ENCODE measurements around the gene LMF1. TPM values are rescaled to one million over a fixed set of nuclear protein-coding genes. Genes with fewer than 3 reads are reported as not detected.
"Not testable (repeated sequence)": the region's sequence is repeated elsewhere in the genome, so short reads cannot be mapped to it uniquely, and the experiment has no call there.

The LMF1 gene
- total and polyA plus RNA-seq, 2 donors = 9.8 to 16.8 TPM

DNA sequence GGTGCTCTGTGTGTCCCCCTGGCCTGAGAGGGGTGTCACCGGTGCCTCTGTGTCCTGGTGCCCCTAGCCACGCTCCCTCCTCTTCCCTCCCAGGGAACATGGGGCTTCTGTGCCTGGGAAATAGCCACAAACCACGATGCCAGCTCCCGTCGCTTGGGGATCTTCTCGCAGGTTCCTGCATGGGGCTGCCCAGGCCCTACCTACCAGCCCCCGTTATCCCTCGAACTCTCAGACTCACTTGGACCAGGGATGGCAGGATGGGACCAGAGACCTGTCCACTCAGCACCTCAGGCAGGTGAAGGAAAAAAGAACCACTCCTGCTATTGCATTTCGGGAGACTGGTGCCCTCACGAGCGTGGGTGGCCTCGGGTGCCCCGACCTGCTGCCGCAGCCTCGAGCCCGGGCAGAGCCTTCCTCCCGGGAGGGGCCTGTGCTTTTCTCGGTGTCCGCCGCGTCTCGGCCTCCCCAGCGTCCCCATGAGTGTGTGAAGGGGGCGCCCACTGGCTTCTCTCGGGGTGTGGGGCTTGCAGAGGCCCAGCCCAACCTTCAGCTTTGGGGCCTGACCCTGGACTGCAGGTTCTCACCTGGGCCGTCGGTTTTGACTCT is 129.2 kb downstream of the LMF1 start:
- Histone ChIP-seq H3K4me3 (ENCODE audit: low read depth, low read length) (no peak overlapping the region), H3K27ac (ENCODE audit: low read depth) (no peak overlapping the region), H3K4me1 (ENCODE audit: insufficient read depth) (no peaks in the 10 kb centered on the region), H3K36me3 (ENCODE audit: insufficient read depth) (no peaks in the 10 kb centered on the region)
- 86% methylated on average over 27 of the region's 27 CpGs for WGBS
- DNase-seq (ENCODE audit: extremely low spot score) = no peak

DNA sequence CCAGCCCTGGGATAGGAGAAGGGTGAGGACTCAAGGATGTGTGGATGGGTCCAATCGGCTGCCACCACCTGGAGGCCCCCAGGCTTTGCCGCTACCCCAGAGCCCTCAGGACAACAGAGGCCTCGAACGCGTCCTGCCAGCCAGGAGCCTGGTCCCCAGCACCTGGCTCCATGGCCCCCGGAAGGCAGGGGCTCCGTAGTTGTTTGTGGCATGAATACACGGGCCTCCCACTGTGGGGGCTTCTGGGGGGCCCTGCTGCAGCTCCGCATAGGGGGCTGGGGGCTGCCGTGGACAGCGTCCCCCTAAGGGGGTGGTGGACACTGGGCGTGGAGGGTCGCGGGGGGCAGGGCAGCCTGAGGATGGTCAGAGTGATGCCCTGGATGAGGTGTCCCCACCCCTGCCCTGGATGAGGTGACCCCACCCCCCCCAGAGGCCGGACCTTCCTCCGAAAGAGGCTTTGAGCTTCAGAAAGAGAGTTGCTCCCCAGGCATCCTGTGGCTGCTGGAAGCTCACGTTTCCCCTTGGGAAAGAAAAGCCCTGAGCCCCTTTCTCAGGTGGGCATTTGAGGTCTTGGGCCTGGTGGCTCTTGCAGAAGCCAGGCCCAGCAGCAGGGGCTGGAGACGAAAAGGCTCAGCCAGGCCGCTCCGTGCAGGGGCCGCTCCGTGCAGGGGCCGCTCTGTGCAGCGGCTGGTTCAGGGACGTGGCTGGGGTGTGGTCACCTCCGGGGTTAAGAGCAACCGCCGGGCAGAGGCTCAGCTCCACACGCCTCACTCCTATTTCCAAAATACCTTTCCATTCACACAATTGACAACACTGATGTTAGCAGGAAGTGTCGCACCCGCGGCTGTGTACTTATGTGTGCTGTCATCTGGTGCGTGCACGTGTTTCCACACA is 130.0 kb downstream of the LMF1 start:
- DNase-seq (ENCODE audit: extremely low spot score) = no peak
- H3K4me3 ChIP-seq (ENCODE audit: low read depth, low read length) = no peak overlapping the region
- no peak overlapping the region for H3K27ac ChIP-seq (ENCODE audit: low read depth)
- 78% methylated on average over 34 of the region's 34 CpGs for WGBS
- H3K36me3 ChIP-seq (ENCODE audit: insufficient read depth) = no peaks in the 10 kb centered on the region
- H3K4me1 ChIP-seq (ENCODE audit: insufficient read depth) = no peaks in the 10 kb centered on the region

DNA sequence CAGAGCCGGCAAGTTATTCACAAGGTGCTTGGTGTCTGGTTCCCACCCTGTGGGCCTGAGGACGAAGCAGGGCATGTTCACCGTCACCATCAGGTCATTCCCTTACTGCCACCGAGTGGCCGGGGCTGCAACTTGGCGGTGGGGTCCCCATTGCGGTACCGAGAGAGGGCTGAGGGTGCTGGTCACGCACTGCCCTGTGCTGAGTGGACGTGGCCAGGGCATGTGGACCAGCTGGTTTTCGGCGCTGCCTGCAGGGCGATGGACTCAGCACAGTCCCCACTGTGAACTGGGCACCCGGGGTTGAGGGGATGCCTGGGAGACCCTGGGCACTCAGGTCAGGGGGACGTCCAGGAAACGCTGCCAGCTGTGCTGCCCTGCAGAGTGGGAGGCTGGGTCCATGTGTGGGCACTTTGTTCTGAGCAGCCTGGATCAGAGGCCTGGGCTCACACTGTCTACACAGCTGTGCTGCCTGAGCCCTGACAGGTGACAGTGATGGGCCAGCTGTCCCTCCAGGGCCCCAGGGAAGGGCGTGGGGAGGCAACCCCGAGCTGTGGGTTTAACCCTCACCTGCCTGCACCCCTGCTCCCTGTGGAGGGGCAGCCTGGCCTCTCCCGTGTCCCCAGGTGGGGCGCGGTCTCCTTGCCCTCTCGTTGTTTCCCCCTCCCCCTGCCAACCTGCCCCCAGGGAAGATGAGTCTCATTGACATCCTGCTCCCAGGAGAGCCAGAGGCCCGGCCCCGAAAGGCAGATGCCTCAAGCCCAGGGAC is 131.0 kb downstream of the LMF1 start:
- Histone ChIP-seq H3K36me3 (ENCODE audit: insufficient read depth) (no peaks in the 10 kb centered on the region), H3K4me3 (ENCODE audit: low read depth, low read length) (no peak overlapping the region), H3K4me1 (ENCODE audit: insufficient read depth) (no peaks in the 10 kb centered on the region), H3K27ac (ENCODE audit: low read depth) (no peak overlapping the region)
- 65% methylated on average over 24 of the region's 24 CpGs for WGBS
- DNase-seq (ENCODE audit: extremely low spot score) = no peak

DNA sequence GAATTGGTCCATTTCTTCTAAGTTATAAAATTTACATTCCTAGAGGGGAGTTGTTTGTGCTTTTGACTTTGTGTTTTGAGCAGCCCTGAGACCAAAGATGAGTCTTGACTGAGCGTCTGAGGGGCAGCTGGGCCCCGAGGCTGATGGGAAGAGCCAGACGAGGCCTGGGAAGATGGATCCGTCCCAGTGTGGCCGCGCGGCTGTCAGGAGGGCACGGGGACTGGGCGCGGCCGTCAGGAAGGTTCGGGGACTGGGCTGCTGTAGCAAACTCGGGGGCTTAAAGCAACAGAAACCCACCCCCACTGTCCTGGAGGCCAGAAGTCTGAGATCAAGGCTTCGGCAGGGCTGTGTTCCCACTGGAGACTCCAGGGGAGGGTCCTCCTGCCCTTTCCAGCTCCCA is 132.0 kb downstream of the LMF1 start:
- 77% methylated on average over 14 of the region's 14 CpGs for WGBS
- no peaks in the 10 kb centered on the region for H3K4me1 ChIP-seq (ENCODE audit: insufficient read depth)
- DNase-seq (ENCODE audit: extremely low spot score) = no peak

GRCh38 chr16:836822-837221 is 134.0 kb downstream of the LMF1 start:
- H3K4me3 ChIP-seq (ENCODE audit: low read depth, low read length); H3K36me3 ChIP-seq (ENCODE audit: insufficient read depth); DNase-seq (ENCODE audit: extremely low spot score); H3K4me1 ChIP-seq (ENCODE audit: insufficient read depth); H3K27ac ChIP-seq (ENCODE audit: low read depth): not testable (repeated sequence)
- WGBS = 96% methylated on average over 3 of the region's 3 CpGs

More for the DNA sequence above, 132.0 kb downstream of the LMF1 start:
- Histone ChIP-seq H3K4me3 (ENCODE audit: low read depth, low read length) (no peak overlapping the region), H3K27ac (ENCODE audit: low read depth) (no peak overlapping the region), H3K36me3 (ENCODE audit: insufficient read depth) (no peaks in the 10 kb centered on the region)

- H3K4me1 ChIP-seq (ENCODE audit: insufficient read depth) = no peaks in the 10 kb centered on the region
- H3K4me3 ChIP-seq (ENCODE audit: low read depth, low read length) = no peak overlapping the region
- no peaks in the 10 kb centered on the region for H3K36me3 ChIP-seq (ENCODE audit: insufficient read depth)
- no peak for DNase-seq (ENCODE audit: extremely low spot score)
- H3K27ac ChIP-seq (ENCODE audit: low read depth) = no peak overlapping the region
- WGBS = 94% methylated on average over 4 of the region's 4 CpGs
These were observed 134.6 kb downstream of the LMF1 start for GRCh38 chr16:836221-836620.

GRCh38 chr16:835373-835772 is 135.4 kb downstream of the LMF1 start:
- Histone ChIP-seq H3K4me3 (ENCODE audit: low read depth, low read length) (no peak overlapping the region), H3K36me3 (ENCODE audit: insufficient read depth) (no peaks in the 10 kb centered on the region), H3K27ac (ENCODE audit: low read depth) (no peak overlapping the region), H3K4me1 (ENCODE audit: insufficient read depth) (no peaks in the 10 kb centered on the region)
- no peak for DNase-seq (ENCODE audit: extremely low spot score)
- 90% methylated on average over 10 of the region's 10 CpGs for WGBS

DNA sequence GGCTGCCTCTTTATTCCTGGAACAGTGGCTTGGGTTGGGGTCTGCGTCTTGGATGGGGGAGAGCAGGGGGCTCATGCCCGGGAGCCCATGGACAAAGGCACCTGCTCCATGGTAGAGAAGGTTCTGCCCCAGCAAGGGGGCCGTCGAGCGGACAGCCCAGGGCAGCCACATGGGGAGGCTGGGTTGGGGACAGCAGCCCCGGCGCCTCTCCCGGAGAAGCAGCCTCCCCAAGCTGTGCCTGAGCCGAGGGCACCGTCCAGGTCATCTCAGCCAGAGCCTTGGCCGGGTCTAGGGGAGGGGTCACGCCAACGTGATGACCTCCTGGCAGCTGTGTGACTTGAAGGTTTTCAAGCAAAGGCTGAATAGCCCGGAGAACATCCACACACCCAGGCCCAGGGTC is 137.4 kb downstream of the LMF1 start:
- H3K4me3 ChIP-seq (ENCODE audit: low read depth, low read length) = no peak overlapping the region
- DNase-seq (ENCODE audit: extremely low spot score) = no peak
- no peak overlapping the region for H3K27ac ChIP-seq (ENCODE audit: low read depth)
- no peaks in the 10 kb centered on the region for H3K4me1 ChIP-seq (ENCODE audit: insufficient read depth)
- 87% methylated on average over 14 of the region's 14 CpGs for WGBS
- H3K36me3 ChIP-seq (ENCODE audit: insufficient read depth) = no peaks in the 10 kb centered on the region

DNA sequence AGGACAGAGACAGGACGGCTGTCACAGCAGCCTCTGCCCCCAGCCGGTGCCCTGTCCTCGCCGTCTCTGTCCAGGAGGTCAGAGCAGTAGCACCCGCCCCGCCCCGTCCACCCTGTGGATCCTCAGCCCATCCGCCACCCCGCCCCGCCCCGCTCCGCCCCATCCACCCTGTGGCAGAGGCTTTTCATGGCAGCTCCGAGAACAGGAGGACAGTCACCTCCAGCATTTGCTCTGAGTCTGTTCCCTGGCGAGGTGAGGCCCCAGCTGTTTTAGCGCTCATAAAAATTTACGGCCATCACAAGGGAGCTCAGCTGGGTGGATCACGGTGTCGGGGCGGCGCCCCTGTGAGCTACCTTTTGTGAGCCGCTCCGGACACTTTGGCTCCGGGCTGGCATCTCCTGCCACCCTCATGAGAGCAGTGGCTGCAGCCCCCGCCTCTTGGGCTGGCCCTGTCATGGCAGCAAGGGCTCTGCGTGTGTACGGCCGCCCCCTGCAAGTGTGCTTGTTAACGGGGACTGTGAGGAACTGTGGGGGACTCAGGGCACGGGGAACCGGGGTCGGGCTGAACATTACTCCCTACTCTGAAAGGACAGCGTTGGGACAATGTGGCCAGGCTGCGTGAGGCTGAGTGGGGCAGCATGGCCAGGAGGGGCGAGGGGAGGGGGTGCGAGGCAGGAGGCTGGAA is 138.0 kb downstream of the LMF1 start:
- Histone ChIP-seq H3K4me3 (ENCODE audit: low read depth, low read length) (no peak overlapping the region), H3K27ac (ENCODE audit: low read depth) (no peak overlapping the region), H3K4me1 (ENCODE audit: insufficient read depth) (no peaks in the 10 kb centered on the region), H3K36me3 (ENCODE audit: insufficient read depth) (no peaks in the 10 kb centered on the region)
- no peak for DNase-seq (ENCODE audit: extremely low spot score)
- WGBS = 47% methylated on average over 35 of the region's 35 CpGs

DNA sequence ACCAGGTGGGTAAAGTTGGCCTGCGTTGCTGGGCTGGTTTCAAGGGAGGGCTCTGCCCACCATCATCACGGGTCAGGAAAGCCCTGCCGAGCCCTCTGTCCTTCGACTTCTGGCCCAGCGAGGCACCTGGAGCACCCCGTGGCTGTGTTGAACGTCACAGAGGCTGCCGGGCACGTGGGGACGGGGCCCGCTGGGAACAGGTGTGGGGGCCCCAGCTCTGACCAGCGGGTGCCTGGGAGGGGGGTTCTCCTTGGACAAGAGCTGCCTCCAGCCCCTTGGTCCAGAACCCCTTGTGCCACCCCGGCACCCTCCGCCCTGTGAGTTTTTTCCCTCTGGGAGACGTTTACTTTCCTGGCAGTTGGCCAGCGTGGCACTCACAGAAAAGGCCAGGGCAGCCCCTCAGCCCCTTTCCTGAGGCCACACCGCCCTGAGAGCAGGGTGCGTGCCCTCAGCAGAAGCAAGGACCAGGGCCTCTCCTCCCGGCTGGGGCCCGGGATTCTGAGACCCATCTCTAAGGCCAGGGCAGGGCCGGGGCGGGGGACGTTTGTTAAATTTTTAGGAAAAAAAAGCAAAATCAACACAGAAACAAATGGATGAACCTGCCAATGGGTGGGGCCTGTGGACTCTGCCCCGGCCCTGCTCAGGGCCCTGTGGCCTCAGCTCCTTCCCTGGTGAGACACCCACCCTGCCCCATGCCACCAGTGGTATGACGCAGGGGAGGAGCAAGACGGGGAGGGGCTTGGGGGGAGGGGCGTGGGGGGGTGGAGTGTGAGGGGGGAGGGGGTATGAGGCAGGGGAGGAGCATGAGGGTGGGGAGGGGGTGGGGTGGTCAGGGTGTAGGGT is 139.0 kb downstream of the LMF1 start:
- H3K4me1 ChIP-seq (ENCODE audit: insufficient read depth) = no peaks in the 10 kb centered on the region
- no peak for DNase-seq (ENCODE audit: extremely low spot score)
- H3K4me3 ChIP-seq (ENCODE audit: low read depth, low read length) = no peak overlapping the region
- 69% methylated on average over 27 of the region's 27 CpGs for WGBS
- H3K27ac ChIP-seq (ENCODE audit: low read depth) = no peak overlapping the region
- no peaks in the 10 kb centered on the region for H3K36me3 ChIP-seq (ENCODE audit: insufficient read depth)

DNA sequence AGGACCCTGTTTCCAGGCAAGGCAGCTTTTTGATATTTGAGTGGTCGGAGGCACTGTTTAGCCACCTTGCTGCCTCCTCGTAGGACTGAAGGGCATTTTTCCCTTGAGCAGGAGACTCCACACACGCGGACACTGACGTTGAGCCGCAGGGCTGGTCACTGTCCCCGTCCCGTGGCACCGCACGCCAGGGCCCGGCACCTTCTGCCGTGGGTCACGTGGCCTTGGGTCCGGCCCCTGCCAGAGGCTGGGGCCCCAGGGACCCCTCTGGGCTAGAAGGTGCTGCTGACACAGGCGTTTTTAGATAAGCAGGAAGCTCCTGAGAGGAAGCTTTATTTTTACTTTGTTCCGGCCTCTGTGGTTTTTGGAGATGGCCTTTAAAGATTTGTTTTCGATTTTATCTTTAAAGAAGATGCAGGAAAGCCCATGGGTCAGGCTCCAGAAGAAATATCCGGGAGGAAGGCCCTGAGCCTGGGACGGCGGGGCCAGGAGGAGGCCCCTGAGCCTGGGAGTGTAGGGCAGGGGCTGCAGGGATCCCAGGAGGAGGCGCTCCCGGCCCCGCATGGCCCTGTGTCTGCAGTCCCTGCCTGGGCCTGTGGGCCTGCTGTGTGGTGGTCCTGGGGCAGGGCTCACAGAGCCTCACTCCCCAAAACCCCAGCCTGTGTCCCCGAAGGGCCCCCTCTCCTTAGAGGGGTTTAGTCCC is 139.8 kb downstream of the LMF1 start:
- Histone ChIP-seq H3K4me1 (ENCODE audit: insufficient read depth) (no peaks in the 10 kb centered on the region), H3K36me3 (ENCODE audit: insufficient read depth) (no peaks in the 10 kb centered on the region), H3K27ac (ENCODE audit: low read depth) (no peak overlapping the region), H3K4me3 (ENCODE audit: low read depth, low read length) (no peak overlapping the region)
- no peak for DNase-seq (ENCODE audit: extremely low spot score)
- 65% methylated on average over 24 of the region's 24 CpGs for WGBS

GRCh38 chr16:830107-830870 is 140.5 kb downstream of the LMF1 start:
- WGBS = 85% methylated on average over 43 of the region's 43 CpGs
- Histone ChIP-seq H3K27ac (ENCODE audit: low read depth) (no peak overlapping the region), H3K4me1 (ENCODE audit: insufficient read depth) (no peaks in the 10 kb centered on the region), H3K4me3 (ENCODE audit: low read depth, low read length) (no peak overlapping the region), H3K36me3 (ENCODE audit: insufficient read depth) (no peaks in the 10 kb centered on the region)
- no peak for DNase-seq (ENCODE audit: extremely low spot score)
